Upper lobe of right lung (tissue), 1 donor: Measurements from ENCODE around the gene SLC7A14. TPM values are rescaled to one million over a fixed set of nuclear protein-coding genes. Genes with fewer than 3 reads are reported as not detected.

Experiments used
- ATAC-seq: fragments of 200-7000 bp; cut with Tn5 transposase; one replicate; pipeline ENCODE4 v1.9.1; 2020; ENCODE audit warnings: mild to moderate bottlenecking, moderate library complexity
- DNase-seq: peaks from one replicate; pipeline ENCODE4 v3.0.0-alpha.2; 2020
- H3K27ac ChIP-seq: fragments of 200-600 bp; one replicate; pipeline ENCODE4 v1.8.0; 2022
- H3K27me3 ChIP-seq: fragments of 200-600 bp; one replicate; pipeline ENCODE4 v1.8.0; 2022; ENCODE audit warnings: mild to moderate bottlenecking
- H3K36me3 ChIP-seq: fragments of 200-600 bp; one replicate; pipeline ENCODE4 v1.8.0; 2022
- H3K4me1 ChIP-seq: fragments of 200-600 bp; one replicate; pipeline ENCODE4 v1.8.0; 2022
- H3K4me3 ChIP-seq: fragments of 200-600 bp; one replicate; pipeline ENCODE4 v1.8.0; 2022; ENCODE audit warnings: mild to moderate bottlenecking
- H3K9me3 ChIP-seq: fragments of 200-600 bp; one replicate; pipeline ENCODE4 v1.8.0; 2022
- intact Hi-C: fragments of 100-400 bp; cut with DNase I; formaldehyde crosslinking; loops from one replicate; pipeline ENCODE4 v1.11.0; 2022
- total RNA-seq: library from RNA; stranded (reverse); fragmentation: NEBNext Ultra II Directional; extraction: Animal tissue kit (Norgen Biotek cat#: 25700); gene quantifications from one replicate; pipeline ENCODE4 v1.2.1, GENCODE V29; 2021
- TF ChIP-seq, protein P1 (sequence below): fragments of 200-600 bp; IDR thresholded peaks from one replicate; pipeline ENCODE4 v1.8.0; 2022; ENCODE audit warnings: antibody characterized with exemption
- donor health status: DM: no; HTN: yes; CAD: no; lungs with severe emphysema.

SLC7A14 gene
- total RNA-seq, 1 donor from 2014 or later = not detected

DNA sequence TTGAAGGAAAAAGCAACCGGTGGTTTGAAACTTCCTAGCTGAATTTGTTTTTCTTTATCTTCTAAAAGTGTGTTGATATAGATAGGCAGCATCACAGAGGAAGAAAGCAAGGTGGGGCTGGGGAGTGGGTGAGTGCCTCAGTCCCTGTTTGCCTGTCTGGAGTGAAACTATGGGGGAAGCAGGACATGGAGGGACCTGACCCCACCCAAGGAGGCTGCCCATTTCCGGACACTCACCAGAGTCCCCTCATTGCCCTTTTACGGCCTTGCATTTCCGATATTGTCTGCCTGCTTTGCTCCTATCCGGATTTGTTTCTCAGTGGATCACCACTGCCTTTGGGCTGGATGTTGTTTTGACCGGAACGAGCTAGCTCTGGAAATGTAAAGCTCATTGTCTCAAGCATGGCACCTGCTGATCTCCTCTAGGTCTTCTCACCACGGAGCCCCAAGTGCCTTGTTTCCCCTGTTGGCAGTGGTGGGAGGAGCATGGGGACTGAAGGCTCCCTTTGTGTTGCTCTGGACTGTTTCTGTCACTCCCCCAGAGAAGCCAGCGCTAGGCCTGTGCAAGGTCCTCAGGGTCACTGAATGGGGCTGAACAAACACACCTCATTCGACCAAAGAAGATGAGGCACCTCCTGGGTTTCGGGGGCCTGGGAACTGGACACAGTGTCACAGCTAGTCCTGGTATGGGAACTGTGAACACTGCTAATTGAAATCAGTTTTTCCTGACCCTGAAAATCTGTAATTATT, 160.2 kb downstream of the SLC7A14 start:
- H3K4me1 ChIP-seq = no peaks in the 10 kb centered on the region
- H3K9me3 ChIP-seq = no peaks in the 10 kb centered on the region
- no peak for DNase-seq
- H3K4me3 ChIP-seq = no peak overlapping the region
- no peaks in the 10 kb centered on the region for H3K27me3 ChIP-seq
- no peak for ATAC-seq
- no peaks in the 10 kb centered on the region for H3K36me3 ChIP-seq
- H3K27ac ChIP-seq = no peak overlapping the region
- TF ChIP-seq, protein P1, sequence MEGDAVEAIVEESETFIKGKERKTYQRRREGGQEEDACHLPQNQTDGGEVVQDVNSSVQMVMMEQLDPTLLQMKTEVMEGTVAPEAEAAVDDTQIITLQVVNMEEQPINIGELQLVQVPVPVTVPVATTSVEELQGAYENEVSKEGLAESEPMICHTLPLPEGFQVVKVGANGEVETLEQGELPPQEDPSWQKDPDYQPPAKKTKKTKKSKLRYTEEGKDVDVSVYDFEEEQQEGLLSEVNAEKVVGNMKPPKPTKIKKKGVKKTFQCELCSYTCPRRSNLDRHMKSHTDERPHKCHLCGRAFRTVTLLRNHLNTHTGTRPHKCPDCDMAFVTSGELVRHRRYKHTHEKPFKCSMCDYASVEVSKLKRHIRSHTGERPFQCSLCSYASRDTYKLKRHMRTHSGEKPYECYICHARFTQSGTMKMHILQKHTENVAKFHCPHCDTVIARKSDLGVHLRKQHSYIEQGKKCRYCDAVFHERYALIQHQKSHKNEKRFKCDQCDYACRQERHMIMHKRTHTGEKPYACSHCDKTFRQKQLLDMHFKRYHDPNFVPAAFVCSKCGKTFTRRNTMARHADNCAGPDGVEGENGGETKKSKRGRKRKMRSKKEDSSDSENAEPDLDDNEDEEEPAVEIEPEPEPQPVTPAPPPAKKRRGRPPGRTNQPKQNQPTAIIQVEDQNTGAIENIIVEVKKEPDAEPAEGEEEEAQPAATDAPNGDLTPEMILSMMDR = no peak
- intact Hi-C loops = no loop called here

DNA sequence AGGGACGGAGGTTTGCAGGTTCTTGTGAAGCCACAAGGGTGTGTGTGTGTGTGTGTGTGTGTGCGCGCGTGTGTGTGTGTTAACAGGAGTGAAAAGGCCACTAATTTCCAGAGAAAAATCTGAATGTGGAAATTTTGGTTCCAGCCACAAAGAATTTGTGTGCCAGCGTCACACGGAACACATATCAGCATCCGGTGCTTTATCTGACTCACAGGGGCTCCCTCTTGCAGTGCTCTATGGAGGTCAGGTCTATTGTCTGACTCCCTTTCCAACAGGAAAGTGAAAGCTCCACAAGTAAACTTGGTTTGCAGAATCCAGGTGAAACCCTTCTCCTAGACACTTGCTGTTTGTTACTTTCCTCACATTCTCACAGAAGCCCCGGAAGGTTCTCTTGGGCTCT, 161.0 kb downstream of the SLC7A14 start:
- Histone ChIP-seq H3K4me3 (no peak overlapping the region), H3K27ac (no peak overlapping the region), H3K4me1 (peaks cover 2% of the 10 kb centered on the region), H3K9me3 (no peaks in the 10 kb centered on the region), H3K36me3 (no peaks in the 10 kb centered on the region), H3K27me3 (no peaks in the 10 kb centered on the region)
- TF ChIP-seq, protein P1 = no peak
- intact Hi-C loops = no loop called here
- DNase-seq (no peak), ATAC-seq (no peak)

- Histone ChIP-seq H3K36me3 (no peaks in the 10 kb centered on the region), H3K9me3 (no peaks in the 10 kb centered on the region), H3K27ac (no peak overlapping the region), H3K4me1 (peaks cover 14% of the 10 kb centered on the region), H3K4me3 (no peak overlapping the region), H3K27me3 (peaks cover 13% of the 10 kb centered on the region)
- TF ChIP-seq, protein P1 = no peak
- ATAC-seq = no peak
- no peak for DNase-seq
- intact Hi-C loops = no loop called here
Measured at GRCh38 chr3:170423001-170423615, 162.8 kb downstream of the SLC7A14 start.

DNA sequence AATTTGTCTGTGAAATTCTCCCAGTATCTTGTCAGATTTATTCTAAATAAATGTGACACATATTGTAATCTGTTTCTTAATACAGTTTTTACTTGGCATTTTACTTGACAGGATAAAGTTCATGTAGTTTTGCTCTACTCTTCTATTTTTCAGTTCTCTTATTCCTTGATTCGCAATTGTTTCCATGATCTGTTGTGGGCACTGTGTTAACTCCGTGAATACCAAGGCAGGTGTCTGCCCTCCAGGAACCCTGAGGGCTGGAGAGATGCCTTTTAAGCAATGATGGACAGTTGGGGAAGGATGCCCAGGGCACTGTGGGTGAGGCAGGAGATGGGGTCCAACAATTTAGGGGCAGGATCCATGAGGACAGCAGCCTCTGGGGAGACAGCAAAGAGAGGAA, 164.1 kb downstream of the SLC7A14 start:
- DNase-seq (no peak), ATAC-seq (no peak)
- Histone ChIP-seq H3K27me3 (peaks cover 18% of the 10 kb centered on the region), H3K36me3 (no peaks in the 10 kb centered on the region), H3K4me3 (peak overlapping the region; percentile 53), H3K27ac (peak overlapping the region; percentile 75), H3K4me1 (peaks cover 14% of the 10 kb centered on the region), H3K9me3 (no peaks in the 10 kb centered on the region)
- TF ChIP-seq, protein P1 = no peak
- intact Hi-C loops = no loop called here

GRCh38 chr3:170421111-170421641, 164.7 kb downstream of the SLC7A14 start:
- Histone ChIP-seq H3K27me3 (peaks cover 18% of the 10 kb centered on the region), H3K9me3 (no peaks in the 10 kb centered on the region), H3K4me3 (peak overlapping the region; percentile 53), H3K36me3 (no peaks in the 10 kb centered on the region), H3K4me1 (peaks cover 14% of the 10 kb centered on the region), H3K27ac (peak overlapping the region; percentile 75)
- DNase-seq (no peak), ATAC-seq (no peak)
- TF ChIP-seq, protein P1 = no peak
- intact Hi-C loops = no loop called here
